GM10266 (cell line): ENCODE data around the gene EPHX1.

Source experiments
- DNase-seq: peaks from one replicate; pipeline ENCODE4 v3.0.0; 2012; ENCODE audit errors: extremely low spot score
- TF ChIP-seq, protein P1 (sequence below): IDR thresholded peaks from 2 replicates; pipeline ENCODE4 v1.5.1; 2012; ENCODE audit warnings: mild to moderate bottlenecking, low read depth; ENCODE audit not compliant: control insufficient read depth, insufficient read depth; ENCODE audit errors: missing control alignments

Gene EPHX1

DNA sequence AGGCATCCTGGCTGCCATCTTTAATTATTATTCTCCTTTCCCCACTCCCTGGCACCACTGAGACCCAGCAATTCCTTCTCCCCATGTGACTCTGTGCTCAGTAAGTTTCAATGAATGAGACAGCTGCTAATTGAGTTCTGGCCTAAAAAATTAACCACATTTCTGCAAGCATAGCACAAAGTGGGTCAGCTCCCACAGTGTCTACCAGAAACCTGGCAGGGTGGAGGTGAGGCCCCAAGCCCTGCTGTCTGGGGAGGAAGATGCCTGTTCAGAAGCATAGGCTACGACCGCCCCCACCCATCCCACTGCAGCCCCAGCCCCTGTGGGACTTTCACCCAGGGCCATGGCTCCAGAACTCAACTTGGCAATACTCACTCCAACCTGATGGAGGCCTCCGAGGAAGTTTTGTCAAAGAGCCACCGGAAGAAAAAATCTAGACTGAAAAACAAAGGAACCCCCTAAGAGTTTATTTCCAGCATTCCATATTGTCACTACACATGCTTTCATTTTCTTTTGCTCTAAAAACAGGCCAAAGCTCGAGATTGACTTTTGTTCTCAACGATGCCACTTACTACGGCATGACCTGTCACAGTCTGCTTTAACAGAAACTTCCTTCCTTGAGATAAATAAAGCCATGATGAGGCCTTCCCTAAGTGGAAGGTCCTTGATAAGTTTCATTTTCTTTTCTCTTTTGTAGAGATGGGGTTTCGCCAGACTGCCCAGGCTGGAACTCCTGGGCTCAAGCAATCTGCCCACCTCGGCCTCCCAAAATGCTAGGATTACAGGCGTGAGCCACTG lies 45.8 kb downstream of the EPHX1 start:
- TF ChIP-seq, protein P1, sequence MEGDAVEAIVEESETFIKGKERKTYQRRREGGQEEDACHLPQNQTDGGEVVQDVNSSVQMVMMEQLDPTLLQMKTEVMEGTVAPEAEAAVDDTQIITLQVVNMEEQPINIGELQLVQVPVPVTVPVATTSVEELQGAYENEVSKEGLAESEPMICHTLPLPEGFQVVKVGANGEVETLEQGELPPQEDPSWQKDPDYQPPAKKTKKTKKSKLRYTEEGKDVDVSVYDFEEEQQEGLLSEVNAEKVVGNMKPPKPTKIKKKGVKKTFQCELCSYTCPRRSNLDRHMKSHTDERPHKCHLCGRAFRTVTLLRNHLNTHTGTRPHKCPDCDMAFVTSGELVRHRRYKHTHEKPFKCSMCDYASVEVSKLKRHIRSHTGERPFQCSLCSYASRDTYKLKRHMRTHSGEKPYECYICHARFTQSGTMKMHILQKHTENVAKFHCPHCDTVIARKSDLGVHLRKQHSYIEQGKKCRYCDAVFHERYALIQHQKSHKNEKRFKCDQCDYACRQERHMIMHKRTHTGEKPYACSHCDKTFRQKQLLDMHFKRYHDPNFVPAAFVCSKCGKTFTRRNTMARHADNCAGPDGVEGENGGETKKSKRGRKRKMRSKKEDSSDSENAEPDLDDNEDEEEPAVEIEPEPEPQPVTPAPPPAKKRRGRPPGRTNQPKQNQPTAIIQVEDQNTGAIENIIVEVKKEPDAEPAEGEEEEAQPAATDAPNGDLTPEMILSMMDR: no peak
- DNase-seq: no peak

DNA sequence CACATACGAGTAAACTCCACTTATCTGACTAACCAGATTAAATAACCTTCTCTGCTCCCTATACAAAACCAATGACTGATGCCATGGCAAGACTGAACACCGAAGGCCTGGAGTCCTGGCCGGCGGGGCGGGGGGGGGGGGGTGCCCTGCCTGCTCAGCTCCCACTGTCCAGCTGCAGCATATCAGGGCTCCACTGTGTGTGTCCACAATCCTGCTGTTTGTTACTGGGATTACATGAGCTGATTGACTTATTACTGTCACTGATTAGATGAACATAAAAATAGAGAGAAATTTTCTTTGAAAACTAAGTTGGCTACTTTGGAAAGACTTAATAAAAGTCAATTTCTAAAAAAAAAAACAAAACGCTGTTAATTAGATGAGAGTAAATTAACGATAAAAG lies 47.3 kb downstream of the EPHX1 start:
- TF ChIP-seq, protein P1: no peak
- DNase-seq: no peak

- DNase-seq: no peak
- TF ChIP-seq, protein P1: no peak
Measured at GRCh38 chr1:225859151-225859550, 49.2 kb downstream of the EPHX1 start.

DNA sequence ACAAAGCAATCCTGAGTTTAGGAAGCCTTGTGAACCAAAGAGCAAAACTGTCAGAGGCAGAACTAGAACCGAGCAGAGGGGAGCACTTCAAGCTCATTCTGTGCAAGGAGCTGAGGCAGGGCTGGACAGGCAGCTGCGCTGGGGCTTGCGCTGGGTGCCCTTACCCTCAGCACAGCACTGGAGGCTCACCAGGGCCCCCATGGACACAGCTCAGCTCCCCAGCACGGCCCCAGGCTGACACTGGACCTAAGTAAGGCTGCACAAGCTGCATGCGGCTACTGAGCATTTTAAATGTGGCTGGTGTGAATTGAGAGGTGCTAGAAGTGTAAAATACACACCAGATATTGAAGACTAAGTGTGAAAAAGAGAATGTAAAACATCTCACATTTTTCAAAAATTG lies 50.2 kb downstream of the EPHX1 start:
- TF ChIP-seq, protein P1: no peak
- DNase-seq: no peak

DNA sequence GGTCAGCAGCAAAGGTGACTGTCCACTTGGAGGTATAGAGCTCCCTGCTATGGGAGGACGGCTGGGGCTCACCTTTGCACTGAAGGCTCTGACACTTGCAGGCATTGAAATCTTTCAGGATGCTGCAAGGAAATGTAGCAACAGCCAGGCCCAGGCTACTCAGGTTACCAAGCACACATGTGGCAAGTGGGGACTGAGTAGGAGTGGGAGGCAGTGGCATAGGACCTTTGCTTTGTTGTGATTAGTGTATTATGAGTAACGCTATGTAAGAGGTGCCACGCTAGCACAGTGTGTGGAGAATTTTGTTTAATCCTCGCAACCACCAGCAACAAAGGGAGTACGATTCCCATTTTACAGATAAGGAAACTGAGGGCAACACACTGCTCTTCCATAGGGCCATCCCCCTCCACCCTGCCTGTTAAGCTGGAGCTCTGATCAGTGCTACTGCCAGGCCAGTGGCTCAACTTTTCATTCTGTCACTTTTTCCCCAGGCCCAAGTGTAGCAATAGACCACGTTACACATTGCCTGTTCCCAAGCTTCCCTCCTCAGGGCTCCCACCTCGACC lies 51.0 kb downstream of the EPHX1 start:
- DNase-seq: no peak
- TF ChIP-seq, protein P1: no peak

- TF ChIP-seq, protein P1: no peak
- DNase-seq: no peak
Measured at GRCh38 chr1:225861834-225862580, 52.1 kb downstream of the EPHX1 start.
